ENCODE measurements around the gene COQ7. TPM values are rescaled to one million over a fixed set of nuclear protein-coding genes. Genes with fewer than 3 reads are reported as not detected.
A peak's percentile ranks its signal among the peaks of the same experiment; 100 is the strongest.

The COQ7 gene
- total RNA-seq, 1 donor from 2014 or later, result 22.0 TPM

DNA sequence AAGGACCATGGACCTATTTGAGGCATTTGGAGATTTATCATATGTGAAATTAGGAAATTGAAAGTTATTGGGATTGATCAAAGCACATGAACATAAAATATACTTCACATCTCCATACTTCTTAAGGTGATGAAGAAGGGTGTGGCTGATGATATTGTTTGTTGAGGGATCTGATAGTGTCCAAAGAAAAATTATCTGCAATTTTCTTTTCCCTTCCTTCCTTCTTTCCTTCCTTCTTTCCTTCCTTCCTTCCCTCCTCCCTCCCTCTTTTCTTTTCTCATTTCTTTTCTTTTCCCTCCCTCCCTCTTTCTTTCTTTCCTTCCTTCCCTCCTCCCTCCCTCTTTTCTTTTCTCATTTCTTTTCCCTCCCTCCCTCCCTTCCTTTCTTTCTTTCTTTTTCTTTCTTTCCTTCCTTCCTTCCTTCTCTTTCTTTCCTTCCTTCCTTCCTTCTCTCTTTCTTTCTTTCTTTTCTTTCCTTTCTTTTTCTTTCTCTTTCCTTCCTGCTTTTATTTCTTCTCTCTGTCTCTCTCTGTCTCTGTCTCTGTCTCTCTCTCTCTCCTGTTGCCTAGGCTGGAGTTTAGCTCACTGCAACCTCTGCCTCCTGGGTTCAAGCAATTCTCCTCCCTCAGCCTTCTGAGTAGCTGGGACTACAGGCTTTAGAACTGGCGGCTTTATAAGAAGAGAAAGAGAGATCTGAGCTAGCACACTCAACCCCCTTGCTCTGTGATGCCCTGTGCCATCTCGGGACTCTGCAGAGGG, 25.4 kb downstream of the COQ7 start:
- H3K4me1 Mint-ChIP-seq, result peaks cover 7% of the 10 kb centered on the region
- no peak for DNase-seq
- intact Hi-C loops (cut with micrococcal nuclease), result no loop called here
- no peak overlapping the region for H3K4me3 Mint-ChIP-seq
- H3K27ac Mint-ChIP-seq, result no peak overlapping the region
- H3K9me3 Mint-ChIP-seq, result peaks cover 19% of the 10 kb centered on the region
- H3K36me3 Mint-ChIP-seq (ENCODE audit: low read depth), result peaks cover 7% of the 10 kb centered on the region
- peaks cover 2% of the 10 kb centered on the region for H3K27me3 Mint-ChIP-seq

DNA sequence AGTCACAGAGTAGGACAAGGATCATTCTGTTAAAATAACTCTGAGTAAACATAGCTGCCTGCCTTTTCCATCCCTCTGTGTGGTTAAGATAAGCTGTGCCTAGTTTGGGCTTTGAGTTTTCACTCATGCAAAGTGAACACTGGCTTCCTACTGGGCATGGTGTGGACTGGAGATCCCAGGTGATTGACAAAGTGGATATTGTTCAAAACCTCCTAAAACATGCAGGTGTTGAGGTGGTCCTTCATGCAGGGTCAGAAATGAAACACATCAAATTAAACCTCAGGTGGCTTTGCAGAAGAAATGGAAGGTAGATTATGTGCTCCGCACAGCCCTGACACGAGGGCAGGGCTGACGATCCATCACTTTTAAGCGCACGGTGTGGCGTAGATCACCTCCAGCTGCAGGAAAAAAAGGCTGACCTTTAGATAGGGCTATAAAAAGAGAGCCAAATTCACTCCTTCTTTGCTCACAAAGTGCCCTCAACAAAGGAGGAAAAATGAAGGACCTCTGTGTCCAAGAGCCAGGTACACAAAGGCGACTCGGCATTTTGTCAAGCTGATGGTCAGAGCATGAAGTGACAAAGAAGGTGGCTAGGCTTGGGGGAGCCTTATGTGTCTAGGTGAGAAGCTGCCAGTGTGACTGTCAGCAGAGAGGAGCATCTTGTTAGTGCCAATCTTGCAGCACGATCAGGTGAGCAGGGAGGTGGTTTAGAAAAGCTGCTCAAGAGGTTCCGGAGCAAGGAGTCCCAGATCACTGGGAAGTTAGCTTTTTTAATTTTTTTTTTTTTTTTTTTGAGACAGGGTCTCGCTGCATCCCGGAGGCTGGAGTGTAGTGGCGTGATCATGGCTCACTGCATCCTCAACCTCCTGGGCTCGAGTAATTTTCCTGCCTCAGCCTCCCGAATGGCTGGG, 26.5 kb downstream of the COQ7 start:
- peaks cover 7% of the 10 kb centered on the region for H3K4me1 Mint-ChIP-seq
- H3K27me3 Mint-ChIP-seq, result peaks cover 2% of the 10 kb centered on the region
- DNase-seq, result no peak
- intact Hi-C loops (cut with micrococcal nuclease), result no loop called here
- peaks cover 7% of the 10 kb centered on the region for H3K36me3 Mint-ChIP-seq (ENCODE audit: low read depth)
- no peak overlapping the region for H3K4me3 Mint-ChIP-seq
- H3K27ac Mint-ChIP-seq, result no peak overlapping the region
- peaks cover 25% of the 10 kb centered on the region for H3K9me3 Mint-ChIP-seq

DNA sequence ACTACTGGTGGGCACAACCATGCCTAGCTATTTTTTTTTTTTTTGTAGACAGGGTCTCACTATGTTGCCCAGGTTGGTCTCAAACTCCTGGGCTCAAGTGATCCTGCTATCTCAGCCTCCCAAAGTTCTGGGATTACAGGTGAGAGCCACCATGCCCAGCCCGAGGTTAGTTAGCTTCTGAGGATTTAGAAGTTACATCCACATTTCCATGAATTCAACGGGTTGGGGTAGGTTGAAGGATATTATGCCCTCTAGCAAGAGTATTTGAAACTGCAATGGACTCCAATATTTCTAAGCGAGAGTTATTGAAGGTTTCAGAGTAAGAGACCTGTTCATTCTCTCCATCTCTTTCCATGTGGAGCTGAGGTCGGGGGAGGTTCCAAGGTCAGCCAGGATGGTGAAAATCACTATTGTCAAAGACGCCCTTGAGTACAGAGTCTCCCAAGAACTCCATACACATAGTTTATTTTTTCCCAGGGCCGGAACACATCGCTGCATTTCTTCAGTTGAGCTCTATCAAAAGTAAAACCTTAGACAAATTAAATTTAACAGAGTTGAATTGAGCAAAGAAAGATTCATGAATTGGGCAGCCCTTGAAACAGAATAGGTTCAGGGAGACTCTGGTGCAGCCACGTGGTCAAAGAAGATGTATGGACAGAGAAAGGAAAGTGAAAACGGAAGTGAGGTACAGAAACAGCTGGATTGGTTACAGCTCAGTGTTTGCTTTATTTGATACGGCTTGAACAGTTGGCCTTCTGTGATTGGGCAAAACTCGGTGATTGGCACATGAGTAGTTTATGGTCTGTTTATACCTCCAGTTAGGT, 27.3 kb downstream of the COQ7 start:
- peaks cover 7% of the 10 kb centered on the region for H3K4me1 Mint-ChIP-seq
- intact Hi-C loops (cut with micrococcal nuclease), result no loop called here
- peaks cover 27% of the 10 kb centered on the region for H3K9me3 Mint-ChIP-seq
- peaks cover 7% of the 10 kb centered on the region for H3K36me3 Mint-ChIP-seq (ENCODE audit: low read depth)
- peaks cover 2% of the 10 kb centered on the region for H3K27me3 Mint-ChIP-seq
- H3K27ac Mint-ChIP-seq, result no peak overlapping the region
- DNase-seq, result no peak
- H3K4me3 Mint-ChIP-seq, result no peak overlapping the region

GRCh38 chr16:19095654-19096053, 28.2 kb downstream of the COQ7 start:
- Mint-ChIP-seq H3K4me3 (no peak overlapping the region), H3K27ac (no peak overlapping the region), H3K9me3 (peaks cover 29% of the 10 kb centered on the region), H3K4me1 (peaks cover 7% of the 10 kb centered on the region), H3K27me3 (peaks cover 2% of the 10 kb centered on the region), H3K36me3 (ENCODE audit: low read depth) (peaks cover 7% of the 10 kb centered on the region)
- no peak for DNase-seq
- intact Hi-C loops (cut with micrococcal nuclease), result no loop called here

GRCh38 chr16:19098173-19098572, 30.8 kb downstream of the COQ7 start:
- peaks cover 2% of the 10 kb centered on the region for H3K27me3 Mint-ChIP-seq
- H3K4me3 Mint-ChIP-seq, result no peak overlapping the region
- intact Hi-C loops (cut with micrococcal nuclease), result no loop called here
- peaks cover 7% of the 10 kb centered on the region for H3K4me1 Mint-ChIP-seq
- peaks cover 22% of the 10 kb centered on the region for H3K9me3 Mint-ChIP-seq
- no peak overlapping the region for H3K27ac Mint-ChIP-seq
- peaks cover 2% of the 10 kb centered on the region for H3K36me3 Mint-ChIP-seq (ENCODE audit: low read depth)
- DNase-seq, result no peak

DNA sequence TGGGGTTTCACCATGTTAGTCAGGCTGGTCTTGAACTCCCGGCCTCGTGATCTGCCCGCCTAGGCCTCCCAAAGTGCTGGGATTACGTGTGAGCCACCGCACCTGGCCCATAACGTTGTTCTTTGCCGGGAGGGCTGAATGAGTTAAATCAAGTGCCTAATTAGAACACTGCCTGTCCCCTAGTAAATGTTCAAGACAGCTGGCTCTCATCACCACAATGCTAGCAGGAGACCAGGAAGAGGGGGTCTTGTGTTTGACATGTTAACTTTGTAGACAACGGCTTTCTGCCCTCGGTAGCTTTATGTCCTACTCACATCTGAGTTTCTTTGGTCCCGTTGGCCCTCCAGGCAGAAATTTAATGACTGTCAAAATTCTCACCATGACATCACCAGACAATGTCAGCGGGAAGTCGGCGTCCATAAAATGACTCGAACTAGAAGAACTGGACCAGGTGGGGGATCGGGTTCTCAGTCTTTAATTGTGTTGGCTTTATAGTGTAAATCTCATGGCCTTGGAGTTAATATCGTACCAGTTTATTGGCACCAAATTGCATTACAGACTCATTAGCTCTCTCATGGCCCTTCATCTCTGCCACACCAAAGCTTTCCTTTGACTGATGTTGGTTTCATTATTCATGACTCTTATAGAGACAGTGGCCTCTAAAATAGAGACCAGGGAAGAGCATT, 34.9 kb downstream of the COQ7 start:
- DNase-seq, result no peak
- Mint-ChIP-seq H3K4me3 (no peak overlapping the region), H3K9me3 (peaks cover 12% of the 10 kb centered on the region), H3K4me1 (peaks cover 3% of the 10 kb centered on the region), H3K27me3 (peaks cover 5% of the 10 kb centered on the region), H3K36me3 (ENCODE audit: low read depth) (no peaks in the 10 kb centered on the region), H3K27ac (no peak overlapping the region)
- intact Hi-C loops (cut with micrococcal nuclease), result no loop called here

DNA sequence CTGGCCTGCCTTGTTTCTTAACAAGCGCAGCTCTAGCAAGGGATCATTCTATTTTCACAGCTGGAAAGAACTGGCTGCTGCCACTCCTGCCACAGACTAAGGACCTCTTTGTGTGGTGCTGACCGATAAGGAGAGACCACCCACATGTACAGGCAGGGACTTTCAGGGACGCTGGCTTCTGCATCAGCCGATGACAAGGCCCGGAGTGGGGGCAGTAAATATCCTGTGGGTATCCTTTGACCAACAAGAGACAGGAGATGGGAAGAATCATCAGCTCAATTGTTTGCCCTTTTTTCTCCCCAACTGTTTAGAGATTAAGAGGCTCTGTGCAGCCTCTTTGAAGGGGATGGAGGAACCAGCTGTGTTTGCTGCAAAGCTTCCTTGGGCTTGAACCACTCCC, 37.2 kb downstream of the COQ7 start:
- no peak overlapping the region for H3K27ac Mint-ChIP-seq
- H3K9me3 Mint-ChIP-seq, result peaks cover 3% of the 10 kb centered on the region
- peaks cover 19% of the 10 kb centered on the region for H3K4me1 Mint-ChIP-seq
- H3K36me3 Mint-ChIP-seq (ENCODE audit: low read depth), result no peaks in the 10 kb centered on the region
- intact Hi-C loops (cut with micrococcal nuclease), result no loop called here
- peaks cover 5% of the 10 kb centered on the region for H3K27me3 Mint-ChIP-seq
- no peak for DNase-seq
- no peak overlapping the region for H3K4me3 Mint-ChIP-seq

DNA sequence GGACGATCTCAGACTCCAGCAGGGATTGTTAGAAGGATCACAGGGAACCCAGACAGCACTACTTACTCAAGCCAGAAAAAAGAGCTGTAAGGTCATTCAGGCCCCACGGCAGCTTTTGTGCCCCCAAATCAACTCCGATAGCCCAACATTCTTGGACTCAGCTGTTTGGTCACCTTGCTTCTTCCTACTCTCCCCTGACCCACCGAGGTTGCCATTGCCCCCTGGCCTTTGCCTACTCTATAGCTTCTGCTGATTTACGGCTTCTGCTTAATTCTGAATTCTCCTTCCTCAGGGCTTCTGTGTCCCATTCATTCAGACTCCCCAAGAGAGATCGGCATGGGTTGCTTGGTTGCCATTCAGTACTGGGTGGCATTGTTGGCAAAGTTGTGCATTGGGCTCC, 37.7 kb downstream of the COQ7 start:
- Mint-ChIP-seq H3K9me3 (no peaks in the 10 kb centered on the region), H3K4me3 (no peak overlapping the region), H3K4me1 (peaks cover 19% of the 10 kb centered on the region)

DNA sequence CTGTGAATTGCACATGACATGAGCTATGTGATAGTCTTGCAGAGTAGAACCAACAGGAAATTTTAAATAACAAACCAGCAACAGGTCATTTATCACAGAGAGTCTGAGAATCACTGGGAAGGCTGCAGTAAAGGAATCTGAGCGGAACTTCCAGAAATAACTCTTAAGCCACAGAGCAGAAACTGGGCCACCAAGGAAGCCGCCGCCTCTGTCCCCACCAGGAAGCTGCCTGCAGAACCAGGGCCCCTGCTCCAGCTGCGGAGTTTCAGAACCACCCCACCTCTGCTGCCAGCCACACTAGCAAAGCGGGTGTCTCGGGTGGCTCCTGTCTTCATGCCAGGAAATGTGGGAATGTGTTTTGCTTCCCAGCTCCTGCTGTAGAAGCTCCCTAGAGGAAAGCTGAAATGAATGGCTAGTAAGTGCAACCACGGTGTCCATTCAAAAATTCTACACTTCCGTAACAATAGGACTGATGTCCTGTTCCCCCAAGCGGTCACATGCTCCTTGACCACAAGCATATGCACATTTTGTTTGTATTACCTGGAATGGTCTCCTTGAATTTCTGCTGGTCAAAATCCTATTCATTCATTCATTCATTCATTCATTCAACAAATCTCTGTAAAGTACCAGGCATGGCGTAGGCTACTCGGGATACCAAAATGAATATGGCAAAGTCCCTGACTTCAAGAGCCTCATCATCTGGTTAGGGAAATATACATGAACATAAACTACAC, 38.6 kb downstream of the COQ7 start:
- no peak overlapping the region for H3K27ac Mint-ChIP-seq
- H3K36me3 Mint-ChIP-seq (ENCODE audit: low read depth), result no peaks in the 10 kb centered on the region
- peaks cover 19% of the 10 kb centered on the region for H3K4me1 Mint-ChIP-seq
- no peak overlapping the region for H3K4me3 Mint-ChIP-seq
- peaks cover 5% of the 10 kb centered on the region for H3K27me3 Mint-ChIP-seq
- intact Hi-C loops (cut with micrococcal nuclease), result no loop called here
- H3K9me3 Mint-ChIP-seq, result no peaks in the 10 kb centered on the region
- DNase-seq, result no peak

More for the DNA sequence above, 37.7 kb downstream of the COQ7 start:
- H3K27ac Mint-ChIP-seq, result no peak overlapping the region
- peaks cover 5% of the 10 kb centered on the region for H3K27me3 Mint-ChIP-seq
- intact Hi-C loops (cut with micrococcal nuclease), result no loop called here
- DNase-seq, result no peak
- no peaks in the 10 kb centered on the region for H3K36me3 Mint-ChIP-seq (ENCODE audit: low read depth)

DNA sequence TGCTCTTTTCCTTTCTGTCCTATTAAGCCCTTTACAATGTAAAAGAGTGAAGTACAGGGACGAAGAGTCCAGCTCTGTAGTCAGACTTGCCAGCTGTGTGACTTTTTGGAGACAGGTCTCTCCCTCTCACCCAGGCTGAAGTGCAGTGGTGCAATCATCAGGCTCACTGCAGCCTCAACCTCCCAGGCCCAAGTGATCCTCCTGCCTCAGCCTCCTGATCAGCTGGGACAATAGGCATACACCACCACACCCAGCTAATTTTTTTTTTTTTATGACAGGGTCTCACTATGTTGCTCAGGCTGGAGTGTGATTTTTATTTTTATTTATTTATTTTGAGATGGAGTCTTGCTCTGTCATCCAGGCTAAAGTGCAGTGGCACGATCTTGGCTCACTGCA, 39.2 kb downstream of the COQ7 start:
- no peak for DNase-seq
- no peak overlapping the region for H3K4me3 Mint-ChIP-seq
- H3K36me3 Mint-ChIP-seq (ENCODE audit: low read depth), result no peaks in the 10 kb centered on the region
- peaks cover 19% of the 10 kb centered on the region for H3K4me1 Mint-ChIP-seq
- H3K9me3 Mint-ChIP-seq, result no peaks in the 10 kb centered on the region
- H3K27ac Mint-ChIP-seq, result no peak overlapping the region
- peaks cover 3% of the 10 kb centered on the region for H3K27me3 Mint-ChIP-seq
- intact Hi-C loops (cut with micrococcal nuclease), result no loop called here

DNA sequence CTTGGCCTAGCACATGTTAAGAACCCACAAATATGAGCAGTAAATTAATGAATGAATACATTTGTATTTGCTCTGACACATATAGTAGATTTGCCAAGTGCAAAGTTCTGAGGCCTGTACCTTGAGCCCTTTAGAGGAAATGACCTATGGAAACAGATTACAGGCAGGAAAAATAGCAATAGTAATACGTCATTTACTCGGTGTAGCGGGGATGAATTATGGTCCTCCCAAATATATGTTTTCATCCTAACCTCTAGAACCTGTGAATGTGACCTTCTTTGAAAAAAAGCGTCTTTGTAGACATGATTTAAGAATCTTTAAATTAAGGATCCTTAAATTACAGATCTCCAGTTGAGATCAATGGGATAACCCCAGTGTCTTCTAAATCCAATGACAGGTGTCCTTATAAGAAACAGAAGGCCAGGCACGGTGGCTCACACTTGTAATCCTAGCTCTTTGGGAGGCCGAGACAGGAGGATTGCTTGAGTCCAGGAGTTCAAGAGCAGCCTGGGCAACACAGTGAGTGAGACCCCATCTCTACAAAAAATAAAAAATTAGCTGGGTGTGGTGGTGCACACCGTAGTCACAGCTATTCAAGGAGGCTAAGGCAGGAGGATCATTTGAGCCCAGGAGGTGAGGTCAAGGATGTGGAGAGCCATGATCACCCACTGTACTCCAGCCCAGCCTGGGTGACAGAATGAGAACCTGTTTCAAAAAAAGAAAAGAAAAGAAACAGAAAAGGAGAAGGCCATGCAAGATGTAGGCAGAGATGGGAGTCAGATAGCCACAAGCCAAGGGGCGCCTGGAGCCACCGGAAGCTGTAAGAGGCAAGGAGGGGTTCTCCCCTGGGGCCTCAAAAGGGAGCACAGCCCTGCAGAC, 41.2 kb downstream of the COQ7 start:
- Mint-ChIP-seq H3K27ac (peak overlapping the region; percentile 46), H3K36me3 (ENCODE audit: low read depth) (peaks cover 2% of the 10 kb centered on the region), H3K9me3 (no peaks in the 10 kb centered on the region), H3K4me3 (no peak overlapping the region), H3K27me3 (peaks cover 13% of the 10 kb centered on the region), H3K4me1 (peaks cover 30% of the 10 kb centered on the region)
- no peak for DNase-seq
- intact Hi-C loops (cut with micrococcal nuclease), result no loop called here

GRCh38 chr16:19109288-19109664, 41.9 kb downstream of the COQ7 start:
- H3K4me1 Mint-ChIP-seq, result peaks cover 30% of the 10 kb centered on the region
- peaks cover 2% of the 10 kb centered on the region for H3K36me3 Mint-ChIP-seq (ENCODE audit: low read depth)
- no peak overlapping the region for H3K27ac Mint-ChIP-seq
- H3K4me3 Mint-ChIP-seq, result no peak overlapping the region
- intact Hi-C loops (cut with micrococcal nuclease), result no loop called here
- no peak for DNase-seq
- H3K27me3 Mint-ChIP-seq, result peaks cover 13% of the 10 kb centered on the region
- no peaks in the 10 kb centered on the region for H3K9me3 Mint-ChIP-seq
